ENCODE results near the gene MPPE1. TPM values are rescaled to one million over a fixed set of nuclear protein-coding genes. Genes with fewer than 3 reads are reported as not detected.

The MPPE1 gene
- polyA plus RNA-seq, 1 experiment: 21.9 TPM

GRCh38 chr18:11865071-11865470, 43.0 kb downstream of the MPPE1 start:
- TF ChIP-seq CTCF (IDR thresholded peaks at IDR 0.05; ENCODE audit: low read depth, low read length): no peak
- DNase-seq (ENCODE audit: low read depth, low spot score): no peak
- CTCF ChIA-PET: no interaction called here
- no peak overlapping the region for H3K4me3 ChIP-seq (ENCODE audit: low read depth, low read length)
- no peaks in the 10 kb centered on the region; the same call in 1 of the 2 replicates for H3K9me3 ChIP-seq (ENCODE audit: control insufficient read depth, insufficient read depth, low read length)
- no peaks in the 10 kb centered on the region for H3K27me3 ChIP-seq (ENCODE audit: control insufficient read depth, insufficient read depth, low read length)
- POLR2A ChIA-PET: no interaction called here
- H3K27ac ChIP-seq (ENCODE audit: low read depth, low read length): no peak overlapping the region

- TF ChIP-seq CTCF (IDR thresholded peaks at IDR 0.05; ENCODE audit: low read depth, low read length): no peak
- H3K9me3 ChIP-seq (ENCODE audit: control insufficient read depth, insufficient read depth, low read length): no peaks in the 10 kb centered on the region; the same call in 1 of the 2 replicates
- CTCF ChIA-PET: no interaction called here
- H3K4me3 ChIP-seq (ENCODE audit: low read depth, low read length): no peak overlapping the region
- H3K27me3 ChIP-seq (ENCODE audit: control insufficient read depth, insufficient read depth, low read length): no peaks in the 10 kb centered on the region
- H3K27ac ChIP-seq (ENCODE audit: low read depth, low read length): no peak overlapping the region
- POLR2A ChIA-PET: interaction anchor here (0.7 kb wide), 1 partner anchor 45 kb away, joined by 9 read pairs; no protein-coding TSS in a partner anchor
- DNase-seq (ENCODE audit: low read depth, low spot score): no peak
Observed at GRCh38 chr18:11864471-11864870, 43.6 kb downstream of the MPPE1 start.

GRCh38 chr18:11862468-11863137, 45.5 kb downstream of the MPPE1 start:
- no peak for TF ChIP-seq CTCF (IDR thresholded peaks at IDR 0.05; ENCODE audit: low read depth, low read length)
- CTCF ChIA-PET: no interaction called here

GRCh38 chr18:11861583-11862288, 46.4 kb downstream of the MPPE1 start:
- no peak for DNase-seq (ENCODE audit: low read depth, low spot score)
- no peak for TF ChIP-seq CTCF (IDR thresholded peaks at IDR 0.05; ENCODE audit: low read depth, low read length)
- no peak overlapping the region for H3K27ac ChIP-seq (ENCODE audit: low read depth, low read length)

More at GRCh38 chr18:11862468-11863137, 45.5 kb downstream of the MPPE1 start:
- no peak for DNase-seq (ENCODE audit: low read depth, low spot score)
- no peak overlapping the region for H3K4me3 ChIP-seq (ENCODE audit: low read depth, low read length)
- no peaks in the 10 kb centered on the region; the same call in 1 of the 2 replicates for H3K9me3 ChIP-seq (ENCODE audit: control insufficient read depth, insufficient read depth, low read length)
- POLR2A ChIA-PET: no interaction called here
- no peaks in the 10 kb centered on the region for H3K27me3 ChIP-seq (ENCODE audit: control insufficient read depth, insufficient read depth, low read length)
- H3K27ac ChIP-seq (ENCODE audit: low read depth, low read length): no peak overlapping the region

More at GRCh38 chr18:11861583-11862288, 46.4 kb downstream of the MPPE1 start:
- CTCF ChIA-PET: no interaction called here
- H3K27me3 ChIP-seq (ENCODE audit: control insufficient read depth, insufficient read depth, low read length): no peaks in the 10 kb centered on the region
- POLR2A ChIA-PET: no interaction called here
- no peak overlapping the region for H3K4me3 ChIP-seq (ENCODE audit: low read depth, low read length)
- H3K9me3 ChIP-seq (ENCODE audit: control insufficient read depth, insufficient read depth, low read length): no peaks in the 10 kb centered on the region; the same call in 1 of the 2 replicates
